ENCODE measurements around the gene CENPP.

DNA sequence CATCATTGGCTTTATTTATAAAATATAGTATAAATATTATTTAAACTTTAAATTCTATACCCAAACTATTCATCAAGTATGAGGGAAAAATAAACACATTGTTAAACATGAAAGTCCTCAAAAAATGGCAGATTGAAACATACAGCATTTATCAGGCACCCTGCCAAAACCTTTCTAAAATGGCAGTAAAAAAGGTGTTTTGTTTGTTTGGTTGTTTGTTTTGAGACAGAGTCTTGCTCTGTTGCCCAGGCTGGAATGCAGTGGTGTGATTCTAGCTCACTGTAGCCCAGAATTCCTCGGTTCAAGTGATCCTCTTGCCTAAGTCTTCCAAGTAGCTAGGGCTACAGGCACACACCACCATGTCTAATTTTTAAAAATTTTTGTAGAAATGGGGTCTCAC lies 270.2 kb downstream of the CENPP start:
- no peak for TF ChIP-seq MAZ (IDR thresholded peaks at IDR 0.05; ENCODE audit: borderline replicate concordance, low read depth, low read length)
- no peak for TF ChIP-seq RNF2 (IDR thresholded peaks at IDR 0.05; ENCODE audit: borderline replicate concordance, low read depth)
- no peak for TF ChIP-seq CEBPB (IDR thresholded peaks at IDR 0.05)
- no peak for TF ChIP-seq FOSL2 (IDR thresholded peaks at IDR 0.05)
- TF ChIP-seq FOSL2 (CRISPR knock-in tag; IDR thresholded peaks at IDR 0.05) = no peak
- TF ChIP-seq, protein P1, sequence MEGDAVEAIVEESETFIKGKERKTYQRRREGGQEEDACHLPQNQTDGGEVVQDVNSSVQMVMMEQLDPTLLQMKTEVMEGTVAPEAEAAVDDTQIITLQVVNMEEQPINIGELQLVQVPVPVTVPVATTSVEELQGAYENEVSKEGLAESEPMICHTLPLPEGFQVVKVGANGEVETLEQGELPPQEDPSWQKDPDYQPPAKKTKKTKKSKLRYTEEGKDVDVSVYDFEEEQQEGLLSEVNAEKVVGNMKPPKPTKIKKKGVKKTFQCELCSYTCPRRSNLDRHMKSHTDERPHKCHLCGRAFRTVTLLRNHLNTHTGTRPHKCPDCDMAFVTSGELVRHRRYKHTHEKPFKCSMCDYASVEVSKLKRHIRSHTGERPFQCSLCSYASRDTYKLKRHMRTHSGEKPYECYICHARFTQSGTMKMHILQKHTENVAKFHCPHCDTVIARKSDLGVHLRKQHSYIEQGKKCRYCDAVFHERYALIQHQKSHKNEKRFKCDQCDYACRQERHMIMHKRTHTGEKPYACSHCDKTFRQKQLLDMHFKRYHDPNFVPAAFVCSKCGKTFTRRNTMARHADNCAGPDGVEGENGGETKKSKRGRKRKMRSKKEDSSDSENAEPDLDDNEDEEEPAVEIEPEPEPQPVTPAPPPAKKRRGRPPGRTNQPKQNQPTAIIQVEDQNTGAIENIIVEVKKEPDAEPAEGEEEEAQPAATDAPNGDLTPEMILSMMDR (IDR thresholded peaks at IDR 0.05) = no peak
- TF ChIP-seq KDM5A (IDR thresholded peaks at IDR 0.05) = no peak
- no peak for TF ChIP-seq ESRRA (IDR thresholded peaks at IDR 0.05; ENCODE audit: borderline replicate concordance, low read length)
- no peak for TF ChIP-seq ZNF302 (CRISPR knock-in tag; IDR thresholded peaks at IDR 0.05)
- TF ChIP-seq PHF8 (IDR thresholded peaks at IDR 0.05; ENCODE audit: borderline replicate concordance, low read depth) = no peak

Data from A549 (cell line).